C1 segment of cervical spinal cord (tissue), 14 donors: ENCODE data around the gene LMF1.
"Not testable (repeated sequence)": the region's sequence is repeated elsewhere in the genome, so short reads cannot be mapped to it uniquely, and the experiment has no call there.

Source experiments
- DNase-seq, 14 donors: peaks; one replicate each; lab custom pipeline; 2025; lab: John Stamatoyannopoulos, UW

LMF1 gene

DNA sequence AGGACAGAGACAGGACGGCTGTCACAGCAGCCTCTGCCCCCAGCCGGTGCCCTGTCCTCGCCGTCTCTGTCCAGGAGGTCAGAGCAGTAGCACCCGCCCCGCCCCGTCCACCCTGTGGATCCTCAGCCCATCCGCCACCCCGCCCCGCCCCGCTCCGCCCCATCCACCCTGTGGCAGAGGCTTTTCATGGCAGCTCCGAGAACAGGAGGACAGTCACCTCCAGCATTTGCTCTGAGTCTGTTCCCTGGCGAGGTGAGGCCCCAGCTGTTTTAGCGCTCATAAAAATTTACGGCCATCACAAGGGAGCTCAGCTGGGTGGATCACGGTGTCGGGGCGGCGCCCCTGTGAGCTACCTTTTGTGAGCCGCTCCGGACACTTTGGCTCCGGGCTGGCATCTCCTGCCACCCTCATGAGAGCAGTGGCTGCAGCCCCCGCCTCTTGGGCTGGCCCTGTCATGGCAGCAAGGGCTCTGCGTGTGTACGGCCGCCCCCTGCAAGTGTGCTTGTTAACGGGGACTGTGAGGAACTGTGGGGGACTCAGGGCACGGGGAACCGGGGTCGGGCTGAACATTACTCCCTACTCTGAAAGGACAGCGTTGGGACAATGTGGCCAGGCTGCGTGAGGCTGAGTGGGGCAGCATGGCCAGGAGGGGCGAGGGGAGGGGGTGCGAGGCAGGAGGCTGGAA lies 138.0 kb downstream of the LMF1 start:
- DNase-seq = no peak

DNA sequence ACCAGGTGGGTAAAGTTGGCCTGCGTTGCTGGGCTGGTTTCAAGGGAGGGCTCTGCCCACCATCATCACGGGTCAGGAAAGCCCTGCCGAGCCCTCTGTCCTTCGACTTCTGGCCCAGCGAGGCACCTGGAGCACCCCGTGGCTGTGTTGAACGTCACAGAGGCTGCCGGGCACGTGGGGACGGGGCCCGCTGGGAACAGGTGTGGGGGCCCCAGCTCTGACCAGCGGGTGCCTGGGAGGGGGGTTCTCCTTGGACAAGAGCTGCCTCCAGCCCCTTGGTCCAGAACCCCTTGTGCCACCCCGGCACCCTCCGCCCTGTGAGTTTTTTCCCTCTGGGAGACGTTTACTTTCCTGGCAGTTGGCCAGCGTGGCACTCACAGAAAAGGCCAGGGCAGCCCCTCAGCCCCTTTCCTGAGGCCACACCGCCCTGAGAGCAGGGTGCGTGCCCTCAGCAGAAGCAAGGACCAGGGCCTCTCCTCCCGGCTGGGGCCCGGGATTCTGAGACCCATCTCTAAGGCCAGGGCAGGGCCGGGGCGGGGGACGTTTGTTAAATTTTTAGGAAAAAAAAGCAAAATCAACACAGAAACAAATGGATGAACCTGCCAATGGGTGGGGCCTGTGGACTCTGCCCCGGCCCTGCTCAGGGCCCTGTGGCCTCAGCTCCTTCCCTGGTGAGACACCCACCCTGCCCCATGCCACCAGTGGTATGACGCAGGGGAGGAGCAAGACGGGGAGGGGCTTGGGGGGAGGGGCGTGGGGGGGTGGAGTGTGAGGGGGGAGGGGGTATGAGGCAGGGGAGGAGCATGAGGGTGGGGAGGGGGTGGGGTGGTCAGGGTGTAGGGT lies 139.0 kb downstream of the LMF1 start:
- no peak for DNase-seq

DNA sequence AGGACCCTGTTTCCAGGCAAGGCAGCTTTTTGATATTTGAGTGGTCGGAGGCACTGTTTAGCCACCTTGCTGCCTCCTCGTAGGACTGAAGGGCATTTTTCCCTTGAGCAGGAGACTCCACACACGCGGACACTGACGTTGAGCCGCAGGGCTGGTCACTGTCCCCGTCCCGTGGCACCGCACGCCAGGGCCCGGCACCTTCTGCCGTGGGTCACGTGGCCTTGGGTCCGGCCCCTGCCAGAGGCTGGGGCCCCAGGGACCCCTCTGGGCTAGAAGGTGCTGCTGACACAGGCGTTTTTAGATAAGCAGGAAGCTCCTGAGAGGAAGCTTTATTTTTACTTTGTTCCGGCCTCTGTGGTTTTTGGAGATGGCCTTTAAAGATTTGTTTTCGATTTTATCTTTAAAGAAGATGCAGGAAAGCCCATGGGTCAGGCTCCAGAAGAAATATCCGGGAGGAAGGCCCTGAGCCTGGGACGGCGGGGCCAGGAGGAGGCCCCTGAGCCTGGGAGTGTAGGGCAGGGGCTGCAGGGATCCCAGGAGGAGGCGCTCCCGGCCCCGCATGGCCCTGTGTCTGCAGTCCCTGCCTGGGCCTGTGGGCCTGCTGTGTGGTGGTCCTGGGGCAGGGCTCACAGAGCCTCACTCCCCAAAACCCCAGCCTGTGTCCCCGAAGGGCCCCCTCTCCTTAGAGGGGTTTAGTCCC lies 139.8 kb downstream of the LMF1 start:
- DNase-seq = no peak

DNA sequence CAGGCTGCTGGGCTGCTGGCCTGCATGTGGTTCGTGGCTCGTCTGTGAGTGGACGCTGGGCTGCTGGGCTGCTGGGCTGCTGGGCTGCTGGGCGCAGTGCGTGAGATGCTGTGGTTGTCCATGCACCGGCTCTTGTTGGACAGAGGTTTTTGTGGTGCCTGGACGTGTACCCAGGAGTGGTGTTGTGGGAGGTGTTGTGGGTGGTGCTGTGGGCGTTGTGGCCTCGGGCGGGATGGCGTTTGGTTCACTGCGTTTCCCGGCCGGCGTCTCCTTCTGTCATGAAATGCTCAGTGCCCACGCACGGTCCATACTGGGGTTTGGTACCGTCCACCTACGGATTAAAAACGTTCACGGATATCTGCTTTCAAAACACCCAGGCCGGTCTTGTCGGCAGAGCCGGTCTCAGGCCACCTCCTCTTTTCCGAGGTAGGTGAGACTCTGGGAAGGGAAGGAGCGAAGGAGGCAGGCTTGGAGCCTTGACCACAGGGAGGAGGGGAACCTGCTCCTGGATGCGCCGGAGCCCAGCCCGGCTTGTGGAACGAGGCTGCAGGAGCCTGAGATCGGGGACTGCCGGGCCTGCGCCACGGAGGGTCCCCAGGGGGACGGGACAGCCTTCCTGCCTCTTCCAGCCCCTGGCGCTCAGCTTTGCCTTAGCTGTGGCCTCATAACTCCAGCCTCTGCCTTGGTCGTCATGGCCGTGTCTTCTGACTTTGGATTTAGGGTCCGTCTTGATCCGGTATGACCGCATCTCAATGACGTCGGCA lies 140.5 kb downstream of the LMF1 start:
- DNase-seq = no peak

DNA sequence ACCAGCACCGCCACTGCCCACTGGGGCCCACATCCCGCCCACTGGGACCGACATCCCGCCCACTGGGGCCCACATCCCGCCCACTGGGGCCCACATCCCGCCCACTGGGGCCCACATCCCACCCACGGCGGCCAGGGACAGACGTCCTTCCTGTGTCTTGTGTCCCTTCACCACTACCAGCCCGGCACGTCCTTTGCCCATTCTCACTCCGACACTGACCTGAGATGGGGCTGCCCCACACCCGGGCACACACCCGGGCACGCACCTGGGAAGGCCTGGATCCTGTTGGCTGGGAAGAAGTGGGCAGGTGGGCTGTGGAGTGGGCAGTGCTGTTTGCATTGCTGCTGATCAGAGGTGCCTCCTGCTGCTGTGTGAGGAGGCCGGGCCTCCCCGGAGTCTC lies 141.9 kb downstream of the LMF1 start:
- no peak for DNase-seq

DNA sequence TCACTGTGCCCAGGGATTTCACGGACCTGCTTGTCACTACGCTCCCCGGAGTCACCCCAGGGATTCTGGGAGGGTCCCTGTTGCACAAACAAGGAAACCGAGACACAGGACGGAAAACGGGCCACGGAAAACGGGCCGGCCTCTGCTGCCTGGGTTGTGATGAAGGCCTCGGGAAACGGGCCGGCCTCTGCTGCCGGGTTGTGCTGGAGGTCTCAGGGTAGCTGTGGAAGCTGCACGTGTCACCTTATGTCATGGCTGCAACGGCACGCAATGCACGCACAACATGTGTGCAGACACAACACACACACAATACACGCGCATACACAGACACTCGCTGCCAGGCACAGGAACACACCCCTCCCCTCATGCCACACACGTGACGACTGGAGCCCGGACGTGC lies 143.3 kb downstream of the LMF1 start:
- no peak for DNase-seq

DNA sequence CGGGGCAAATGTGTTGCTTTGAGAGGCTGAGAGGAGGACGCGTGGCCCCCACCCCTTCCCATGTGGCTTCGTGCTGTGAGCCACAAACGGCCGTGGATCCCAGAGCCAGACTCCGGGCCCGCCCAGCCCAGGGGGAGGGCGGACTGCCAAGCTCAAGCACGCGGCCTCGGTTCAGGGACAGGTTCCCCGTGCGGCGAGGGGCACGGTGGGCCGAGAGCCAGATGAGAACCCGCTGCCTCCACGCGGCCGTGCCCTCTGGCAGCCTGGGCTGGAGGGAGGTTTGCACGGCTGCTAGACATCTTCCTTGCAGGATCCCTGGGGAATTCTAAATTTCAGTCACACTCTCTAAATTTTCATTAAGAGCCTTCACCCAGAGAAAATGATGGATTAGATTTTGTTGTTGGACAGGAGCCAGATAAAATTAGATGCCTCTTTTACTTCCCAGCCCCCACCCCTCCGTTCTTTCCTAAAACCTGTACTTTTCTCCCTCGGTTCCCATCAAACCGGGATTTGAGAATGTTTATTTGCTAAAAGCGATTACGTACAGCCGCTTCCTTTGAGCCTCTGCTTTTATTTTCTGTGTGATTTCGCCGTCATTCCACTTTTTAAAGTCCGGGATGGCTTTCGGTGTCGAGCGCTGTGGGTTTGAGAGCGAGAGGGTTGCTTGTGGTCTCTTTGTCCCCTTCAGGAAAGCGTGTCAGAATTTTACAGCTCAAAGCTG lies 145.3 kb downstream of the LMF1 start:
- DNase-seq = peak in 8 of 14 donors; percentile 7 to 42 (median 18)

DNA sequence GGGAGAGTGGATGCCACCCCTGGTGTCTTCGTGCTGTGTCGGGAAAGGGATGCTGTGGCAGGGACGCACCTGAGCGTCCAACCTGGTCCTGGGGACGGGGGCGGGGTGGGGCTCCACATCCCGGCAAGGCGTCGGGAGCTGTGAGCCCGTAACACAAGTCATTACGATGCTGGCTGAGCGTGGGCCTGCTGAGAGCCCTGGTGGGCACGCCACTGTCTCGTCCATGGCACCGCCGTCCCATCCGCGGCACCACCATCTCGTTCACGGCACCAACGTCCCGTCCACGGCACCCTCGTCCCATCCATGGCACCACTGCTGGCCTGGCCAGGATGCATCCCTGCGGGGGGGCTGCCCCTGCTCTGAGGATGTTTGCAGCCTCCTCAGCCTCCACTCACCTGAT lies 146.2 kb downstream of the LMF1 start:
- DNase-seq = no peak

DNA sequence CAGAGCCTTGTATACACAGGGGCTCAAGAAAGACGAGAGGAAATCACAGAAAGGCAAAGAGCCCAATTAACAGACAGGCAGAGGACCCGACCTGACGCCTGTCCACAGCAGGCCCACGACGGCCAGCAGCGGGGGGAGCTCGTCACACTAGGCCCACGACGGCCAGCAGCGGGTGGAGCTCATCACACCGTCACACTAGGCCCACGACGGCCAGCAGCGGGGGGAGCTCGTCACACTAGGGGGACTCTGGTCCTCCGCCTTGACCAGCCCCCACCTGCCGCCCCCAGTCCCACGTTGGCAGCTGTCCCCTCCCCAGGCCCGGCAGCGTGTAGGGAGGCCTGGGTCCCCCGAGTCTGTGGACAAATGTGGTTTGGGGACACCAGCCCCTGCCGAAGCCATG lies 146.6 kb downstream of the LMF1 start:
- no peak for DNase-seq

DNA sequence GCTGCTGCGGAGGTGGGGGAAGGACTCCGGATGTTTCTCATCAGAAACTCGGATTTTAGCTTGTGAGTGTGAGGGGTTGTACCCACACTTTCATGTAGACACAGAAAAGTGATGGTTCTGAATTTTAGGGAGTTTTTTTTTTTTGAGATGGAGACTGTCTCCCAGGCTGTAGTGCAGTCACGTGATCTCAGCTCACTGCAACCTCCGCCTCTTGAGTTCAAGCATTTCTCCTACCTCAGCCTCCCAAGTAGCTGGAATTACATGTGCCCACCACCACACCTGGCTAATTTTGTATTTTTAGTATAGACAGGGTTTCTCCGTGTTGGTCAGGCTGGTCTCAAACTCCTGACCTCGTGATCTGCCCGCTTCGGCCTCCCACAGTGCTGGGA lies 147.9 kb downstream of the LMF1 start:
- DNase-seq = no peak

DNA sequence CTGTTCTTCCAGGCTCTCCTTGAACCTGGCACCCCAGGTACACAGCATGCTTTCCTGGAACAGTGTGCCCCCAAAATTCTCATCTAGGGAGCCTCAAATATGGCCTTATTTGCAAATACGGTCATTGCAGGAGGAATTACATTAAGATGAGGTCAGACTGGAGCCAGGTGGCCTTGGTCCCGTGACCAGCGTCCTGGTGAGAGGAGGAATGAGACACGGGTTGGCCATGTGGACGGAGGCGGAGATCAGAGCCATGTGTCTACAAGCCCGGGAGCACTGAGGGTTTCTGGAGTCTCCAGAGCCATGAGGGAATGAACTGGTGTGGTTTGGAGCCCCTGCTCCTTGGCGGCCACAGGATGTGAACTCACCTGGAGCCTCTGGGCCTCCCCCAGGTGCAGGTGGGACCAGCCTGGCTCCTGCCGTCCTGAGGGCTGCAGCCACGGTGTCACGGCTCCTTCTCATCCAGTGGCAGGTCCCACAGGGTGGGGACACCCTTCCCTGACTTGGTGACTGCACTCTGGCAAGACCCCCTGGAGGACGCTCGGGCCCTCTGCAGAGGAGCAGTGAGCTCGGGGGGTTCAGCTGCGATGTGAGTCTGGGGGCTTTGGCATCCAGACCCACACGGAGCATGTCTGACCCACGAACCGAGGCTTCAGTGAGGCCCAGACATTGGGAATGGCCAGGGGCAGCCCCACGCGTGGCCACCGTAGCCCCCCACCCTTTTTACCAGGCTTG lies 148.4 kb downstream of the LMF1 start:
- no peak for DNase-seq

DNA sequence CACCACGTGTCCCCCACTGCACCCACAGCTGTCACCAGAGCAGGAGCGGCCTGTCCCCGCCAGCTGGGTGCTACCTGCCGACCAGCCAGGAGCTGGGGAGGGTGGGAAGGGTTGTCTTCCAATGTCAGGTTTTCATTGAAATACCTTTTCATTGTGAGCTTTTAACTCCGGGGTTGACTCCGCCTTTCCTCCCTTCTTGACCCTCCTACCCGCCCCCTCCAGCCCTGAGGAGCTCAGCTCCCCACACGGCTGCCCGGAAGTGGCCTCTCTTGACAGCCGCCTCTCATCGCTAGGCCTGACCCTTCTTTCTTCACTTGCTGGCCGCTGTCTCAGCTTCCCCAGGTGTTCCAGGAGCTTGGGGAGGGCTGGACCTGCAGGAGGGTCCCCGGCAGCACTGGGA lies 149.0 kb downstream of the LMF1 start:
- no peak for DNase-seq

DNA sequence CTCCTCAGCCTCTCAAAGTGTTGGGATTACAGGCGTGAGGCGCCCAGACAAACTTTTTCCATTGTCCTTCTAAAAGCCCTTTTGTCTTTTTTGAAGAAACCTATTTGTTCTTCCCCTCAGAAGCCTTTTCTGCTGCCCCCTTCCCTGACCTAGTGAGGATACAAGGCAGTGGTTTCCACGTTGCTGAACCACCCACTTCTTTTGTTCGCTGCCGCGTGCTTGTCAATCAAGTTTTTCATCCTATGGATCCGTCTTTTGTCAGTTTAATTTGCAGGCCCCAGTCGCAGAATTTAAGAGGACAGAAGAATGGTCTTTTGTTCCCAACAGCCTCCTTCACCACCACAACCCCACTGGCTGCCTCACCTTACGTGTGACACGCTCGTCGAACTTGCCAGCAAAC lies 150.0 kb downstream of the LMF1 start:
- DNase-seq = no peak

DNA sequence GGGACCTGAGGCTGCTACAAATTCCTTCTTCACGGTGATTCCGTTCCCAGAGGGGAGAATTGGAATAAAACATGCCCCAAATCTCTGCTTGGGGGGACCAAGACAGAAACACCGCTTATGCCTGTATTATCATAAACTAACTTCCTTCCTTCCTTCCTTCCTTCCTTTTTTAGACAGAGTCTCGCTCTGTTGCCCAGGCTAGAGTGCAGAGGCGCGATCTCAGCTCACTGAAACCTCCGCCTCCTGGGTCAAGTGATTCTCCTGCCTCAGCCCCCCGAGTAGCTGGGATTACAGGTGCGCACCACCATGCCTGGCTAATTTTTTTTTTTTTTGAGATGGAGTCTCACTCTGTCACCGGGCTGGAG lies 150.8 kb downstream of the LMF1 start:
- not testable (repeated sequence) for DNase-seq

DNA sequence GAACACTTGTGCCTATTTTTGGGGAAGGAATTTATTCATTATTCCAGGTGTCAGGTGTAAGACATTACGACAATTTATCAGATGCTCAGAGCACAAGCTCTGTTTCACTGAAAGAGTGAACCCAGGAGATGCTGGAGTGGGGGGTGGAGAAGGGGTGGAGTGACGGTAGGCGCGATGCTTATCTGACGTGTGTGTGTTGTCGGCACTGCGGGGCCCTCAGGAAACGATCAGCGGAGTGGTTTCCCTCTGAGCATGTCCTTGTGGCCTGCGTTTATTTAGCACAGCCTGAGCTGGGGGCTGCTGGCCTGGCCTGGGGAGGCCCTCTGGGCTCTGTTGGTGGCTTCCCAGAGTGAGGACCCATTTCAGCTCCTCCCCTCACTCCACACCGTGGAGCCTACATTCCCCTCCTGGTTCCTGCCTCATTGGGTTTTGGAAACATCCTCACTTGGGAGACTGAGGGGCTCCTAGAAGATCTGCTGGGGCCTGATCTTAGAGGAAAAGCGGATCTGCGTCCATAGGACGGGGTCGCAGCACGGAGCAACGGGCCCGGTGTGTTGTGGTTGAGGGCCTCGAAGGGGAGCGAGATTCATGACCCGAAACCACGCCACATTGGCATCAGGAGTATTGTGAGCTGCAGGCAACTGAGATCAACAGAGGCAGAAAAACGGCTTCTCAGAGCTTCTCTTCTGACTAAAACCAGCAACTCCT lies 151.3 kb downstream of the LMF1 start:
- DNase-seq = no peak

DNA sequence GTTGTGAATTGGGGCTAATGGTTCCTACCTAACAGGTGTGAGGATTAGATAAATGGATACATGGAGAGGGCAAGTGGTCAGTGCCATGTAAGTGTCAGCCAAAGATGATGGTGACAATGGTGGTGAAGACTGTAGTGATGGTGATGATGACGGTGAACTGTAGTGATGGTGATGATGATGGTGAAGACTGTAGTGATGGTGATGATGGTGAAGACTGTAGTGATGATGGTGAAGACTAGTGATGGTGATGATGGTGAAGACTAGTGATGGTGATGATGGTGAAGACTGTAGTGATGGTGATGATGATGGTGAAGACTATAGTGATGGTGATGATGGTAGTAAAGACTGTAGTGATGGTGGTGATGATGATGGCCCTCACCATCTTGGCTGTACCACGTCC lies 152.2 kb downstream of the LMF1 start:
- DNase-seq = no peak

DNA sequence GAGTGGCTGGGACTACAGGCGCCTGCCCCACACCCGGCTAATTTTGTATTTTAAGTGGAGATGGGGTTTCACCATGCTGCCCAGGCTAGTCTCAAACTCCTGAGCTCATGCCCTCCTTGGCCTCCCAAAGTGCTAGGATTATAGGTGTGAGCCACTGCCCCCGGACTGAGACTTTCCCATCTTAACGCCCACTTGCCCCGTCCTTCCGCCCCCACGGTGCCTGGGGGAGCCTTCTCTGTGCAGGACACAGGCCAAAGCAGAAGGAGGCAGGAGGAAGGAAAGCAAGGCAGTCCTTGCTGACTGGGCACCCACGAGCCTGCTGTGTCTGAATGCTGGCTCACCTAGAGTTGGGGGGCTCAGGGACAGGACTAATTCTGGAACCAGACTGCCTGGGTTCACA lies 152.7 kb downstream of the LMF1 start:
- no peak for DNase-seq

DNA sequence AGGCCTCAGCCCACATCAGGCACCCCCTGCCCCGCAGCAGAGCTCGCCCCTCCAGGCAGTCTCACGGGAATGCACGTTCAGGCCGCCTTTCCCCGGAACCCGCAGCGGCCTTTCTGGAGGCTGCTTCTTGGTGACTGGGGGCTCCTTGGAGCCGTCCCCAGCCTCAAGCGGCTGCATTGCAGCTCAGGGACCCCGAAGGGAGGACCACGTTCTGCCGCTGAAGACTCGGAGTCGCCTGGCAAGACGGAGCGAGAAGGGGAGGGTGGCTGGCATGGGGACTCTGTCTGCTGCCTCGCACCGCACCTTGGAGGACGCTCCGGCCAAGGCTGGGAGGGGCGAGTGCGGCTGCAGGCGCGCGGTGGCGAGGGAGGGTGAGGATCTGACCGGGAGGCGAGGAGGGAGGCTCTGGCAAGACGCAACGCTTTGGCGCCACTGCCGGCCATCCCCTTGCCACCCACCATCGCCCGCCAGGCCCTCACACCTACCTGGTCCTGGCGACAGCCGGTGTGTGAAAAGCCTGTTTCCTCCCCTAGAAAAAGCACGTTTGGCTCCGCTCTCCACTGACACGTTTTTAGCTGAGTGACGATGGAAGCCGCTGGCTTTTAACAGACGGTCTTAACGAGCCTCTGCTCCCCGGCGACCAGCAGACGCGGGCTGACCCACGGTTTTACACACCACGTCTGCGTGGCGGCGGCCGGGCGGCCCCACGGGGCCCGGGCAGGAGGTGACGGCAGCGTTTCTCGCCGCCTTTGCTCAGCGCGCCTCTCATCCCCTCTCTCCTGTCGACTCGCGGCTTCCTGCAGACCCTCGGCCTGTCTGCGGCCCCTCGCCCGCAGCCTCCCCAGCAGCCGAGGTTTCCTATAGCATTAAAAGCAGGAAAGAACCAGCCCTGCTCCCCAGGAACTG lies 153.5 kb downstream of the LMF1 start:
- DNase-seq = no peak

DNA sequence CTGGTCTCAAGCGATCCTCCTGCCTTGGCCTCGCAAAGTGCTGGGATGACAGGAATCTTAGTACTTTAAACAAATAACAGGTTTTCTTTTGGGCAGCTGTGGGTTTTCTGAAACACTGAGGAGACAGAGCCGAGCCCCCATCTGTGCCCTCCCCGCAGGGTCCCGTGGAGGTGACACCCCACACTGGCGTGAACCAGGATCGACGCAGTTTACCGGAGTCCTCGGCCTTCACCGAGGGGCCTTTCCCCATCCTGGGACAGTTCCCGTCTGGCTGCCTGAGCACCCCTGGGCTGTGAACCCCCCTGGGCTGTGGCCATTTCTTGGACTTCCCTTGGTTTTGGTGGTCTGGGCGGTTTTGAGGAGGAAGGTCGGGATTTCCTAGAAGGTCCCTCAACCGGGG lies 154.9 kb downstream of the LMF1 start:
- DNase-seq = no peak
